Brain microvascular endothelial cell (primary cell): ENCODE results near the gene SLC25A21.
A peak's percentile ranks its signal among the peaks of the same experiment; 100 is the strongest.

Source experiments
- DNase-seq: peaks from one replicate; pipeline ENCODE4 v3.0.0-alpha.2; 2020
- H3K27ac ChIP-seq: fragments of 250-450 bp; sonication (Bioruptor Pico); 2 replicates; pipeline ENCODE4 v1.5.1; 2020; ENCODE audit warnings: mild to moderate bottlenecking, moderate library complexity
- H3K27me3 ChIP-seq: fragments of 250-450 bp; sonication (Bioruptor Pico); replicated peaks from 2 replicates; pipeline ENCODE4 v1.5.1; 2020; ENCODE audit warnings: mild to moderate bottlenecking
- H3K36me3 ChIP-seq: fragments of 250-450 bp; sonication (Bioruptor Pico); replicated peaks from 2 replicates; pipeline ENCODE4 v1.5.1; 2020; ENCODE audit warnings: mild to moderate bottlenecking
- H3K4me3 ChIP-seq: 2 replicates; pipeline ENCODE4 v1.5.1; 2011; ENCODE audit warnings: low read depth, mild to moderate bottlenecking, control low read depth, low read length, moderate library complexity
- CTCF ChIP-seq: IDR thresholded peaks from 2 replicates; pipeline ENCODE4 v1.5.1; 2011; ENCODE audit warnings: low read depth, mild to moderate bottlenecking, moderate library complexity, low read length, control low read depth, inconsistent platforms; ENCODE audit errors: missing control alignments
- in situ Hi-C: cut with HindIII; loops from 2 replicates; pipeline ENCODE4 v1.10.0; 2017; ENCODE audit warnings: low sequenced_read_pairs, low pct_ligation_motif_present

SLC25A21 gene

GRCh38 chr14:37057776-37058175 is 114.6 kb downstream of the SLC25A21 start:
- no peaks in the 10 kb centered on the region for H3K27me3 ChIP-seq
- H3K36me3 ChIP-seq: no peaks in the 10 kb centered on the region
- no peak for DNase-seq
- no peak for TF ChIP-seq CTCF
- H3K4me3 ChIP-seq: no peak overlapping the region
- in situ Hi-C loops: no loop called here
- H3K27ac ChIP-seq: no peak overlapping the region

- in situ Hi-C loops: no loop called here
- H3K27ac ChIP-seq: peak overlapping the region; percentile 62
- H3K27me3 ChIP-seq: no peaks in the 10 kb centered on the region
- H3K4me3 ChIP-seq: no peak overlapping the region
- DNase-seq: peak; percentile 93
- no peaks in the 10 kb centered on the region for H3K36me3 ChIP-seq
- no peak for TF ChIP-seq CTCF
These were observed 115.9 kb downstream of the SLC25A21 start for GRCh38 chr14:37056473-37056872.

GRCh38 chr14:37054869-37055268 is 117.5 kb downstream of the SLC25A21 start:
- Histone ChIP-seq H3K27ac (no peak overlapping the region), H3K36me3 (no peaks in the 10 kb centered on the region), H3K4me3 (no peak overlapping the region), H3K27me3 (no peaks in the 10 kb centered on the region)
- no peak for DNase-seq
- TF ChIP-seq CTCF: no peak
- in situ Hi-C loops: no loop called here

- Histone ChIP-seq H3K36me3 (no peaks in the 10 kb centered on the region), H3K27me3 (no peaks in the 10 kb centered on the region), H3K4me3 (no peak overlapping the region), H3K27ac (no peak overlapping the region)
- TF ChIP-seq CTCF: no peak
- in situ Hi-C loops: no loop called here
- no peak for DNase-seq
These were observed 118.3 kb downstream of the SLC25A21 start for GRCh38 chr14:37054144-37054543.

GRCh38 chr14:37051680-37052079 is 120.7 kb downstream of the SLC25A21 start:
- Histone ChIP-seq H3K4me3 (no peak overlapping the region), H3K36me3 (no peaks in the 10 kb centered on the region), H3K27ac (no peak overlapping the region), H3K27me3 (no peaks in the 10 kb centered on the region)
- in situ Hi-C loops: no loop called here
- TF ChIP-seq CTCF: no peak
- DNase-seq: no peak

GRCh38 chr14:37051153-37051552 is 121.3 kb downstream of the SLC25A21 start:
- in situ Hi-C loops: no loop called here

More at GRCh38 chr14:37051153-37051552, 121.3 kb downstream of the SLC25A21 start:
- Histone ChIP-seq H3K4me3 (no peak overlapping the region), H3K36me3 (no peaks in the 10 kb centered on the region), H3K27me3 (no peaks in the 10 kb centered on the region), H3K27ac (no peak overlapping the region)
- no peak for TF ChIP-seq CTCF
- DNase-seq: no peak
